Measurements from ENCODE around the gene DGKI. TPM values are rescaled to one million over a fixed set of nuclear protein-coding genes. Genes with fewer than 3 reads are reported as not detected.

The DGKI gene
- total and polyA plus RNA-seq, 2 of the 13 experiments (the other 11 are each of a cell fraction or from before 2014, with no cell fraction given), result 0.09 to 0.17 TPM

GRCh38 chr7:137771679-137772078 lies 75.1 kb downstream of the DGKI start:
- CTCF ChIA-PET (ENCODE audit: low intra/inter-chr PET ratio, low total read pairs), result no interaction called here
- Histone ChIP-seq H3K27me3 (ENCODE audit: control insufficient read depth in 1 of 2, insufficient read depth in 2 of 2, low read length in 2 of 2) (peaks cover 0 to 20% of the 10 kb centered on the region in 2 experiments; a peak in 2 of 5 replicates), H3K4me1 (ENCODE audit: insufficient read depth, low read length) (no peaks in the 10 kb centered on the region), H3K36me3 (replicated peaks in 1 of 2; ENCODE audit: control insufficient read depth in 1 of 2, insufficient read depth in 2 of 2, low read length in 2 of 2) (no peaks in the 10 kb centered on the region), H3K4me2 (ENCODE audit: low read depth, low read length) (no peak overlapping the region), H4K20me1 (ENCODE audit: insufficient read depth, low read length) (no peaks in the 10 kb centered on the region), H3K79me2 (ENCODE audit: insufficient read depth, low read length) (no peaks in the 10 kb centered on the region), H3K9ac (ENCODE audit: insufficient read depth, low read depth, low read length) (no peak overlapping the region), H2AFZ (ENCODE audit: low read length) (no peak overlapping the region), H3K27ac (ENCODE audit: extremely low read length, insufficient read depth, low read length) (no peak overlapping the region), H3K9me3 (ENCODE audit: low read length) (no peaks in the 10 kb centered on the region), H3K4me3 (replicated peaks in 1 of 3; ENCODE audit: insufficient read depth in 1 of 3, low read depth in 2 of 3, low read length in 3 of 3) (no peak overlapping the region)
- FAIRE-seq (no peak), DNase-seq (ENCODE audit: low spot score) (no peak), ATAC-seq (no peak)
- POLR2A ChIA-PET, result no interaction called here
- BruUV-seq (replicated peaks), result no TSS peak
- TF ChIP-seq ZNF749 (CRISPR knock-in tag; IDR thresholded peaks at IDR 0.05; ENCODE audit: borderline replicate concordance) (no peak), HNRNPH1 (optimal IDR thresholded peaks at IDR 0.05; ENCODE audit: low read depth, low read length) (no peak), MAF1 (CRISPR knock-in tag; IDR thresholded peaks at IDR 0.05; ENCODE audit: borderline replicate concordance) (no peak), MXD3 (CRISPR knock-in tag; IDR thresholded peaks at IDR 0.05) (no peak), PCBP1 (IDR thresholded peaks at IDR 0.05; ENCODE audit: borderline replicate concordance, low read depth, low read length) (no peak), SALL2 (CRISPR knock-in tag; IDR thresholded peaks at IDR 0.05) (no peak), ZBTB7A (CRISPR knock-in tag; IDR thresholded peaks at IDR 0.05) (no peak), ZNF639 (CRISPR knock-in tag; conservative IDR thresholded peaks at IDR 0.05) (no peak), ISX (CRISPR knock-in tag; conservative IDR thresholded peaks at IDR 0.05) (no peak), STAT6 (CRISPR knock-in tag; IDR thresholded peaks at IDR 0.05; ENCODE audit: borderline replicate concordance) (no peak), ZFP90 (CRISPR knock-in tag; IDR thresholded peaks at IDR 0.05; ENCODE audit: borderline replicate concordance) (no peak), ZNF556 (CRISPR knock-in tag; IDR thresholded peaks at IDR 0.05; ENCODE audit: borderline replicate concordance) (no peak), RFX5 (IDR thresholded peaks at IDR 0.05; ENCODE audit: low read depth, low read length) (no peak)
- in situ Hi-C loops (cut with HindIII; ENCODE audit: extremely low pct_ligation_motif_present, low pct_unique_long_range_greater_than_20kb), result no loop called here
- intact Hi-C loops (cut with micrococcal nuclease; ENCODE audit: unreplicated experiment), result no loop called here
- WGBS (ENCODE audit: low lambda C conversion rate), result 4% methylated on average over 7 of the region's 7 CpGs
